ENCODE results near the gene OBSCN. TPM values are rescaled to one million over a fixed set of nuclear protein-coding genes. Genes with fewer than 3 reads are reported as not detected.

The OBSCN gene
- total RNA-seq, 1 donor from 2014 or later: 39.4 TPM

DNA sequence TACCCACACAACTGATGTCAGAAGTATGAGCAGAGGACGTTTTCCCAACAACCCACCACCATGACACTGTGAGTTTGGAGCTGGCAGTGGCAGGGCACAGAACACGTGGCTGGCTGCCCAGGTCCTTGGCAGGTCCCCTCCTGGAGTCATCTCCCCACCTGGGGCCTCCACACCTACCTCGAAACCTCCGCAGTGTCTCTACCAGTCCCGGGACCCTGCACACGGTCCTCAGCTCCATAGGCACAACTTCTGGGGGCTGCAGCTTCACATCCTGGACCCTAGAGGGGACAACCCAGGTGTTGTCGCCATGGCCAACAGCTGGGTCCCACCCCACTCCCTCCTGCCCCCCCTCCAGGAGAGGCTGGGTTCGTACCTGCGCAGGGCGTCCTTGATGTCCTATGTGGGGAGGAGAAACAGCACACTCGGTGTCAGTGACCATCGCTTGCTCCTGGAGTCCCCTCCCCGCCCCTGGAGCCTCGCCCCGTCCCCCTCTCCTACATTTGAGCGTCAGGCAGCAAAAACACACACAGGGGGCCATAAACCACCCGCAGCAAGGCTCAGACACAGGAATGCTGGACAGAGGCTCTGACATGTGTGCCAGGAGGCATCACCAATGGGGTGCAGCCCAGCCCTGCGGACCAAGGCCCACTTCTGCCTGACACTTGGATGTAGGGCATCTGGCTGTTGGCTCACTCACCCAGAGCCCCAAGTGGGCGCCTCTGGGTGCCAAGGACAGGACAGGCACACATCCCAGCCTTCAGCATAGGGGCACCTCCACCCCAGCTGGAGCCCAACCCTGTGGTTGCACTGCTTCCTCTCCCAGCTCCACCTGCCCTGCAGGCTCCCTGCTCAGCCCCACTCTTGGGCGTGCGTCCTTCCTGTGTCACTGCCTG, 189.2 kb downstream of the OBSCN start:
- H3K27me3 ChIP-seq: no peaks in the 10 kb centered on the region

DNA sequence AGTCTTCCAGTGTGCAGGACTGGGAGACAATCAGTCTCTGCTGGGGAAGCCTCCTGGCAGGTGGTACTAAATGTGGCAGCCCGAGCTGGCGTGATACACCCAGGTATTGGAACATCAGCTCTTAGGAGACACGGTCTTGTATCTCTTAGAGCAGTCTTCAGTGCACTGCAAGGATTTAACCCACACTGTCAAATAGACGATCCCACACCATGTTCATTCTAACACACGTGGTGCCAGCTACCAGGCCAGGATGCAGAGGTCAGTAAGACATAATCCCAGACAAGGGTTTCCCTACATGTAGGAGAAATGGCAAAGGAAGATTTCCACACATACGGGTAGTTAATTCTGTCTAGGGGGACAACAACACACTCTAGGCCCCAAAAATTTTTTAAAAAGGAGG, 190.1 kb downstream of the OBSCN start:
- peak; percentile 26 for DNase-seq
- no peak for ATAC-seq
- peaks cover 66% of the 10 kb centered on the region for H3K36me3 ChIP-seq

More for the DNA sequence above, 189.2 kb downstream of the OBSCN start:
- peak; percentile 55 for DNase-seq
- no peaks in the 10 kb centered on the region for H3K9me3 ChIP-seq
- no peak for ATAC-seq
- H3K36me3 ChIP-seq: peaks cover 66% of the 10 kb centered on the region
- TF ChIP-seq, protein P1, sequence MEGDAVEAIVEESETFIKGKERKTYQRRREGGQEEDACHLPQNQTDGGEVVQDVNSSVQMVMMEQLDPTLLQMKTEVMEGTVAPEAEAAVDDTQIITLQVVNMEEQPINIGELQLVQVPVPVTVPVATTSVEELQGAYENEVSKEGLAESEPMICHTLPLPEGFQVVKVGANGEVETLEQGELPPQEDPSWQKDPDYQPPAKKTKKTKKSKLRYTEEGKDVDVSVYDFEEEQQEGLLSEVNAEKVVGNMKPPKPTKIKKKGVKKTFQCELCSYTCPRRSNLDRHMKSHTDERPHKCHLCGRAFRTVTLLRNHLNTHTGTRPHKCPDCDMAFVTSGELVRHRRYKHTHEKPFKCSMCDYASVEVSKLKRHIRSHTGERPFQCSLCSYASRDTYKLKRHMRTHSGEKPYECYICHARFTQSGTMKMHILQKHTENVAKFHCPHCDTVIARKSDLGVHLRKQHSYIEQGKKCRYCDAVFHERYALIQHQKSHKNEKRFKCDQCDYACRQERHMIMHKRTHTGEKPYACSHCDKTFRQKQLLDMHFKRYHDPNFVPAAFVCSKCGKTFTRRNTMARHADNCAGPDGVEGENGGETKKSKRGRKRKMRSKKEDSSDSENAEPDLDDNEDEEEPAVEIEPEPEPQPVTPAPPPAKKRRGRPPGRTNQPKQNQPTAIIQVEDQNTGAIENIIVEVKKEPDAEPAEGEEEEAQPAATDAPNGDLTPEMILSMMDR (IDR thresholded peaks at IDR 0.05): no peak
- no peak overlapping the region for H3K4me3 ChIP-seq
- no peak overlapping the region for H3K27ac ChIP-seq
- H3K4me1 ChIP-seq: peaks cover 12% of the 10 kb centered on the region
- intact Hi-C loops (cut with DNase I): no loop called here

DNA sequence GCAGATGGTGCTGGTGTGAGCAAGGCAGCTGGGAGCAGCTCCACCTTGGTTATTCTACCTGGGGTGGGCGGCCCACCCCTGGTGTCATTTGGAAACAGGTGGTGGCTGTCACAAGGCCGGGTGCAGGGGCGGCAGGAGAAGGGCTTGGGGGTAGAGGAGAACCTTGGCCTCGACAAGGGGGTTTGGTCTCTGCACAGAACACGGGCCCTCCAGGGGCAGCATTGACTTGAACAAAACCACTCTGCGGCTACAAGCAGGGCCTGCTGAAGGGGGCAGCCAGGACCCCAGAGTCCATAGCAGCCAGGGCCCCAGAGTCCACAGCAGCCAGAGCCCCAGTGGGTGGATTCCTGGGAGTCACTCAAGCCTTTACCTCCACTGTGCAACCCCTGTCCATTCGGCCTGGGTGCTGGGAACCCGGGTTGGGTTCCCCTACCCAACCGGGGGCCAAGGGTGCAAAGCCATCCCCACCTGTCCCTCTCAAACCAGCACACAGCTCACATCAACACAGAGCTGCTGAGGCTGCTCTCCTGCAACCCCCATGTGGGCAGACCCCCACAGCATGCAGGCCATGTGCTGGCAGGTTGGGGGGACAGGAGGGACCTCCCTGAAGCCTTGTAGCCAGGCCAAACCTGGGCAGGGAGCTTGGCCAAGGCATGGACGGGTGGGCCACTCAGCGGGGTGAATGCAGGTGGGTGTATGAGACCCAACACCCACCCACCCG, 191.1 kb downstream of the OBSCN start:
- H3K36me3 ChIP-seq: peaks cover 70% of the 10 kb centered on the region

More for the DNA sequence above, 190.1 kb downstream of the OBSCN start:
- no peaks in the 10 kb centered on the region for H3K9me3 ChIP-seq
- H3K27ac ChIP-seq: no peak overlapping the region
- peaks cover 9% of the 10 kb centered on the region for H3K4me1 ChIP-seq
- intact Hi-C loops (cut with DNase I): no loop called here
- H3K27me3 ChIP-seq: no peaks in the 10 kb centered on the region
- H3K4me3 ChIP-seq: no peak overlapping the region
- TF ChIP-seq, protein P1 (IDR thresholded peaks at IDR 0.05): no peak

DNA sequence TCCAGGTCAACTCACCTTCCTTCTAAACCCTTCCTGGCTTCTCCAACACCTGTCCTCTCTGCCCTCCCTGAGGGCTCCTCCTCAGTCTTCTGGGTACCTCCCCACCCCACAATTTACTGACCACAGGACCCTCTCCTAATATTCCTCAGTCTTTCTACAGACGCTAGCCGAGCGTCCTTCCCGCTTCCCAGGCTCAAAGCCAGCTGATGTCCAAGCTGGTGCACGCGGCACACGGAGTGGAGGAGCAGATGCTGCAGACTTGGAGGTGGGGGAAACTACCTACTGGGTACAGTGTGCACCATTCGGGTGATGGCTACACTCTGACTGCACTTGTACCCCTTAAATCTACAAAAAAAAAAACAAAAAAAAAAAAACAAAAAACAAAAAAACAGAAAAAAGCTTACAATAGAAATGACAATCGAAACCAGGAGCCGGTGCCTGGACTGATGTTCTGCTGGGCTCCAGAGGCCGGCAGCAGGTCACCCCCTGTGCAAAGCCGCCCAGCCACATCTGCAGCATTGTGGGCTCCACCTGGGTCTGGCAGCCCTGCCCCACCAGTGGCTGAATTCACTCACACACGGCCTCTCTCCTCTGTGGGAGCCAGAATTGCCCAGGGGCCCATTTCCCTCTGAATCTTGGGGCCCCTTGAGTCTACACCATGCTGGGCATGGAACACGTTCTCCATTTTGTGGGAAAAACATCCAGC, 191.8 kb downstream of the OBSCN start:
- DNase-seq: peak; percentile 40

More for the DNA sequence above, 191.1 kb downstream of the OBSCN start:
- Histone ChIP-seq H3K27me3 (no peaks in the 10 kb centered on the region), H3K27ac (no peak overlapping the region), H3K9me3 (no peaks in the 10 kb centered on the region), H3K4me3 (no peak overlapping the region), H3K4me1 (peaks cover 9% of the 10 kb centered on the region)
- DNase-seq (peak; percentile 48), ATAC-seq (no peak)
- TF ChIP-seq, protein P1 (IDR thresholded peaks at IDR 0.05): no peak
- intact Hi-C loops (cut with DNase I): no loop called here

DNA sequence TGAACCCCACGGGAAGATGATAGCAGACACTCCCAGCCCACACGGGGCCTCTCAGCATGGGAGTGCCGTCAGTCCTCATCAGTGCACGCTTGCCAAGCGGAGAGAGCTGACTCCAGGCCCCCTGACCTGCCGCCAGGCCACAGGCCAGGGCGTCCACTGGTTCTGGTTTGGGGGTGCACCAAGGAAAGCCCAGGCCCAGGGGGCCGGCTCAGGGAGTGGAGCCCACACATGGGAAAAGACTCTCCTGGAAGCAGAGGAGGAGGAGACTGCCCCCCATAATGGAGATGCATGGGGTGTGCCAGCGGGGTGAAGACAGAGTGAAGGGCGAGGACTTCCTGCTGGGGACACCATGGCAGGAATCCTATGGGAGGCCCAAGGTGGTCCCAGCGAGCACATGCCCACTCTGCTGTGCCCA, 192.4 kb downstream of the OBSCN start:
- no peak for ATAC-seq
- intact Hi-C loops (cut with DNase I): no loop called here
- DNase-seq: peak; percentile 46

More for the DNA sequence above, 191.8 kb downstream of the OBSCN start:
- Histone ChIP-seq H3K36me3 (peaks cover 66% of the 10 kb centered on the region), H3K27ac (no peak overlapping the region), H3K9me3 (no peaks in the 10 kb centered on the region), H3K4me1 (peaks cover 17% of the 10 kb centered on the region), H3K27me3 (no peaks in the 10 kb centered on the region), H3K4me3 (no peak overlapping the region)
- no peak for ATAC-seq
- intact Hi-C loops (cut with DNase I): no loop called here
- TF ChIP-seq, protein P1 (IDR thresholded peaks at IDR 0.05): no peak

More for the DNA sequence above, 192.4 kb downstream of the OBSCN start:
- TF ChIP-seq, protein P1 (IDR thresholded peaks at IDR 0.05): no peak
- H3K4me3 ChIP-seq: no peak overlapping the region
- H3K36me3 ChIP-seq: peaks cover 61% of the 10 kb centered on the region
- H3K27ac ChIP-seq: no peak overlapping the region
- no peaks in the 10 kb centered on the region for H3K9me3 ChIP-seq
- H3K4me1 ChIP-seq: peaks cover 23% of the 10 kb centered on the region
- no peaks in the 10 kb centered on the region for H3K27me3 ChIP-seq
